Thyroid gland (tissue), 4 donors: Measurements from ENCODE around the gene CNNM1.

Experiments
- CTCF ChIP-seq, 6 experiments: fragments of 200-600 bp in 3 of 6; fragments of 450-650 bp in 3 of 6; sonication (generic) in 3 of 6; IDR thresholded peaks; one replicate each; pipeline ENCODE4 v1.5.1; 2016 to 2019; ENCODE audit warnings: antibody characterized with exemption in 6 of 6, mild to moderate bottlenecking in 2 of 6, inconsistent platforms in 1 of 6, moderate library complexity in 1 of 6
- POLR2A ChIP-seq, 2 donors: fragments of 450-650 bp; IDR thresholded peaks; one replicate each; pipeline ENCODE4 v1.6.1; 2017; ENCODE audit warnings: antibody characterized with exemption in 2 of 2, mild to moderate bottlenecking in 2 of 2, moderate library complexity in 1 of 2

DNA sequence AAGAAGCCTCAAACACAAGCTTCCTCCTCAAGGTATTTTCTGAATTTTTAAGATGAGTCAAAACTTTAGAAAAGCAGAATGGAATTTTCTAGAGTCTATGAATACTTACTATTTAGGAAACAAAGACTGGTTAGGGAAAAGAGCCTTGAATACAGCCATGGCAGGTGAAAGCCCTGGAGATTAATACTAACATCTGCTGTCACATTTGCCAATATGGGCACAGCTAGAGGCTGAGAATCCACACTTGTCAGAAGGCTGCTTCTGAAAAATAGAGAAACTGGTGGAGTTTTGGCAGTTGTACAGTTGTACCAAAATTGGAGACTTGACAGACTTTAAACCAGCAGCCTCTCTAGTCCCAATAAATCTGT, 24.3 kb upstream of the CNNM1 start:
- TF ChIP-seq POLR2A (IDR thresholded peaks at IDR 0.05) (no peak), CTCF (IDR thresholded peaks at IDR 0.05) (no peak)
